NCI-H1092 (cell line): ENCODE measurements around the gene DOK6.
"Not testable (repeated sequence)": the region's sequence is repeated elsewhere in the genome, so short reads cannot be mapped to it uniquely, and the experiment has no call there.

Experiments used
- DNase-seq: peaks from one replicate; lab custom pipeline; 2025; lab: John Stamatoyannopoulos, UW

Gene DOK6

GRCh38 chr18:69400253-69400975 is at the start of gene DOK6:
DOK6 (plus strand) TSS chr18:69400888.
- peak; percentile 86 for DNase-seq

GRCh38 chr18:69353023-69353422 is 47.7 kb upstream of the DOK6 start:
- no peak for DNase-seq

- no peak for DNase-seq
These were observed 43.1 kb upstream of the DOK6 start for GRCh38 chr18:69357590-69357989.

GRCh38 chr18:69358212-69358895 is 42.3 kb upstream of the DOK6 start:
- DNase-seq: no peak

GRCh38 chr18:69359768-69360167 is 40.9 kb upstream of the DOK6 start:
- not testable (repeated sequence) for DNase-seq

- no peak for DNase-seq
These were observed 35.8 kb upstream of the DOK6 start for GRCh38 chr18:69364930-69365329.

GRCh38 chr18:69365658-69366057 is 35.0 kb upstream of the DOK6 start:
- DNase-seq: no peak

GRCh38 chr18:69367104-69367503 is 33.6 kb upstream of the DOK6 start:
- DNase-seq: no peak

GRCh38 chr18:69371729-69372128 is 29.0 kb upstream of the DOK6 start:
- DNase-seq: no peak

- no peak for DNase-seq
These were observed 20.4 kb upstream of the DOK6 start for GRCh38 chr18:69380324-69380723.

GRCh38 chr18:69383186-69383585 is 17.5 kb upstream of the DOK6 start:
- DNase-seq: no peak

- DNase-seq: peak; percentile 45
These were observed 13.5 kb upstream of the DOK6 start for GRCh38 chr18:69387186-69387585.

GRCh38 chr18:69388222-69388621 is 12.5 kb upstream of the DOK6 start:
- DNase-seq: no peak

GRCh38 chr18:69397096-69397495 is 3.6 kb upstream of the DOK6 start:
- no peak for DNase-seq

GRCh38 chr18:69399253-69399652 is 1.4 kb upstream of the DOK6 start:
- no peak for DNase-seq

GRCh38 chr18:69400976-69401225 is 213 bp downstream of the DOK6 start:
- no peak for DNase-seq

- DNase-seq: peak; percentile 24
These were observed 711 bp downstream of the DOK6 start for GRCh38 chr18:69401226-69401971.

GRCh38 chr18:69401972-69402532 is 1.4 kb downstream of the DOK6 start:
- DNase-seq: no peak

GRCh38 chr18:69402533-69402989 is 1.9 kb downstream of the DOK6 start:
- DNase-seq: no peak

- no peak for DNase-seq
These were observed 7.8 kb downstream of the DOK6 start for GRCh38 chr18:69408522-69408921.

- no peak for DNase-seq
These were observed 10.5 kb downstream of the DOK6 start for GRCh38 chr18:69411199-69411598.

GRCh38 chr18:69414184-69414583 is 13.5 kb downstream of the DOK6 start:
- DNase-seq: no peak

- DNase-seq: no peak
These were observed 32.2 kb downstream of the DOK6 start for GRCh38 chr18:69432847-69433246.
